ENCODE measurements around the gene KIFC3. TPM values are rescaled to one million over a fixed set of nuclear protein-coding genes. Genes with fewer than 3 reads are reported as not detected.

KIFC3 gene
- total RNA-seq, 4 donors from 2014 or later = 111 to 219 (median 153) TPM

GRCh38 chr16:57764341-57765159 is 37.7 kb downstream of the KIFC3 start:
- peaks cover 84% of the 10 kb centered on the region for H3K36me3 ChIP-seq
- no peaks in the 10 kb centered on the region for H3K27me3 ChIP-seq
- TF ChIP-seq CTCF (IDR thresholded peaks at IDR 0.05) = no peak
- TF ChIP-seq POLR2AphosphoS5 (IDR thresholded peaks at IDR 0.05) = no peak
- TF ChIP-seq POLR2A (IDR thresholded peaks at IDR 0.05) = no peak
- TF ChIP-seq EP300 (IDR thresholded peaks at IDR 0.05) = no peak
- H3K4me1 ChIP-seq = peaks cover 13% of the 10 kb centered on the region
- no peak overlapping the region for H3K4me3 ChIP-seq
- no peaks in the 10 kb centered on the region for H3K9me3 ChIP-seq
- 63% methylated on average over 4 of the region's 6 CpGs for WGBS
- no peak for DNase-seq (ENCODE audit: low spot score in 2 of 2)
- H3K27ac ChIP-seq = no peak overlapping the region

DNA sequence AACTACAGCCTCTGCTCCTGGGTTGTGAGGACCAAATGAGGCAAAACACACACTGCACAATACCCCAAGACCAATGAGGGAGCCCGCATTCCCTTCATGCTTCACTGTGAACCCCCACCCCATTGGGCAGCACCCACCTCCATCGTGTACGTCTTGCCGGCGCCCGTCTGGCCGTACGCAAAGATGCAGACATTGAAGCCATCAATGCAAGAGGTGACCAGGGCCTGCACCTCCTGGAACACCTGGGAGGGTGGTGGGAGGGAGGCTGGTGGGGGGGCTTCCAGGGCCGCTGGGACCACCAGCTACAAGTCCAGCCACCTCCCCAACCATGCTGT is 38.3 kb downstream of the KIFC3 start:
- Histone ChIP-seq H3K36me3 (peaks cover 84% of the 10 kb centered on the region), H3K4me1 (peaks cover 16% of the 10 kb centered on the region), H3K27ac (no peak overlapping the region), H3K27me3 (no peaks in the 10 kb centered on the region), H3K9me3 (no peaks in the 10 kb centered on the region), H3K4me3 (no peak overlapping the region)
- TF ChIP-seq POLR2A (IDR thresholded peaks at IDR 0.05) (no peak), EP300 (IDR thresholded peaks at IDR 0.05) (no peak), CTCF (IDR thresholded peaks at IDR 0.05) (no peak), POLR2AphosphoS5 (IDR thresholded peaks at IDR 0.05) (no peak)
- no peak for DNase-seq (ENCODE audit: low spot score in 2 of 2)
- 94% methylated on average over 9 of the region's 9 CpGs for WGBS

- 86% methylated on average over 8 of the region's 14 CpGs for WGBS
- Histone ChIP-seq H3K4me3 (no peak overlapping the region), H3K9me3 (no peaks in the 10 kb centered on the region), H3K4me1 (peaks cover 16% of the 10 kb centered on the region), H3K27ac (no peak overlapping the region), H3K27me3 (no peaks in the 10 kb centered on the region), H3K36me3 (peaks cover 84% of the 10 kb centered on the region)
- DNase-seq (ENCODE audit: low spot score in 2 of 2) = no peak
- TF ChIP-seq CTCF (IDR thresholded peaks at IDR 0.05) (no peak), POLR2AphosphoS5 (IDR thresholded peaks at IDR 0.05) (no peak)
Measured at GRCh38 chr16:57763285-57764005, 38.8 kb downstream of the KIFC3 start.

DNA sequence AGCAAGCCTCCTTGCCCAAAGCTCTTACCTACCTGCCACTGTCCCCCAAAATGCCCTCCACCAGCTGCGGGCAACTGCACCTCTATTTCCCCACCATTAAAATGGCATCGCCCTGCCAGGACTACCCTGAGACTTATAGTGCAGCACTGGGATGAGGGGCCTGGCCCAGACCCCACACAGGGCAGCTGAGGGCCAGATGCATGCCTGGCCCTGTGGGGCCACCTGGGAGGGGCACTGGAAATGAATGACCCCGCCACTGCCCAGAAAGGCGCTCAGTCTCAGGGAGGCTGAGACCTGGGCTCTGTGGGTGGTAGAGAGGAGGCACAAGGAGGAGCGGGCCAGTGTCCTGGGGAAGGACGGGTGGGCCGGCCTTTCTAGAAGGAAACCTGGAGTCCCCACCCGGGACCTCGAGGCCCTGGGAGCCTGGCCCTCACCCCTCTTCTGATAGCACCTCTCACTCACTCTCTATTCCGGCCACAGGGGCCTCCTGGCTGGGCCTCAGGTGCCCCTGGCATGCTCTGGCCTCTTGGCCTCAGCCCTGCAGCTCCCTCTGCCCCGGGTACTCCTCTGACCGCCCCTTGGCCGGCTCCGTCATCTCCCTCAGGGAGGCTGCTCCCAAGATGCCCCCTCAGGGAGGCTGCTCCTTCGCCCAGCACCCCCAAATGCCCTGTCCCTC is 39.8 kb downstream of the KIFC3 start:
- peaks cover 16% of the 10 kb centered on the region for H3K4me1 ChIP-seq
- H3K27me3 ChIP-seq = no peaks in the 10 kb centered on the region
- TF ChIP-seq CTCF (IDR thresholded peaks at IDR 0.05) (no peak), EP300 (IDR thresholded peaks at IDR 0.05) (no peak)
- 81% methylated on average over 9 of the region's 15 CpGs for WGBS
- no peak overlapping the region for H3K27ac ChIP-seq
- peaks cover 76% of the 10 kb centered on the region for H3K36me3 ChIP-seq
- H3K4me3 ChIP-seq = no peak overlapping the region
- H3K9me3 ChIP-seq = no peaks in the 10 kb centered on the region
- DNase-seq (ENCODE audit: low spot score in 2 of 2) = no peak

DNA sequence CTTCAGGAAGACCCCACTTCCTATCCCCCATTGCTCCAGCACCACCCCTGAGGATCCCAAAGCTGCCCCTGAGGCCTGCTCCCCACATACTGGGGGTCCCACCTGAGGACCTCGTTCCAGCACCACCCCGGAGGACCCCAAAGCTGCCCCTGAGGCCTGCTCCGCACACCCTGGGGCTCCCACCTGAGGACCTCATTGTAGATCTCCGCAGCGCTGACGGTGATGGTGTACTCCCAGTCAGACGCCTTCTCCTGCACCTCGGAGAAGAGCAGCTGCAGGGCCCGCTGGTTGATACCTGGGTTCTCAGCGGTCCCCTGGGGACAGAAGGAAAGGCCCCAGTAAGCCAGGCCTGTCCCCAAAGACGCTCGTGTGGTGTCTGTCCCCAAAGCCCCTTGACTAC is 40.3 kb downstream of the KIFC3 start:
- H3K27me3 ChIP-seq = no peaks in the 10 kb centered on the region
- no peaks in the 10 kb centered on the region for H3K9me3 ChIP-seq
- peaks cover 71% of the 10 kb centered on the region for H3K36me3 ChIP-seq
- H3K27ac ChIP-seq = no peak overlapping the region
- H3K4me1 ChIP-seq = peaks cover 16% of the 10 kb centered on the region
- WGBS = 92% methylated on average over 6 of the region's 12 CpGs
- no peak overlapping the region for H3K4me3 ChIP-seq
- TF ChIP-seq EP300 (IDR thresholded peaks at IDR 0.05) = no peak
- no peak for TF ChIP-seq CTCF (IDR thresholded peaks at IDR 0.05)
- no peak for TF ChIP-seq POLR2AphosphoS5 (IDR thresholded peaks at IDR 0.05)
- no peak for TF ChIP-seq POLR2A (IDR thresholded peaks at IDR 0.05)
- DNase-seq (ENCODE audit: low spot score in 2 of 2) = no peak
